GM21723 (cell line): ENCODE measurements around the gene ROCK1.
"Not testable (repeated sequence)": the region's sequence is repeated elsewhere in the genome, so short reads cannot be mapped to it uniquely, and the experiment has no call there.

Experiments
- ATAC-seq: cut with Tn5 transposase; IDR thresholded peaks from one replicate; pipeline ENCODE4 v1.9.1; 2021; ENCODE audit warnings: mild to moderate bottlenecking, moderate library complexity; ENCODE audit not compliant: unreplicated experiment

ROCK1 gene

GRCh38 chr18:21111346-21112139 is at the start of gene ROCK1:
Gene ROCK1, minus strand, starts transcription at chr18:21111813. Its CDS starts 903 bp downstream, at chr18:21110910.
- ATAC-seq, result peak; percentile 92

GRCh38 chr18:21155443-21155842 is 43.8 kb upstream of the ROCK1 start:
- no peak for ATAC-seq

- no peak for ATAC-seq
Measured at GRCh38 chr18:21146016-21146415, 34.4 kb upstream of the ROCK1 start.

- ATAC-seq, result no peak
Measured at GRCh38 chr18:21145371-21145770, 33.8 kb upstream of the ROCK1 start.

- ATAC-seq, result no peak
Measured at GRCh38 chr18:21141668-21142422, 30.2 kb upstream of the ROCK1 start.

GRCh38 chr18:21137719-21138488 is 26.3 kb upstream of the ROCK1 start:
- not testable (repeated sequence) for ATAC-seq

- ATAC-seq, result no peak
Measured at GRCh38 chr18:21134895-21135294, 23.3 kb upstream of the ROCK1 start.

GRCh38 chr18:21132398-21132918 is 20.8 kb upstream of the ROCK1 start:
- ATAC-seq, result no peak

- ATAC-seq, result no peak
Measured at GRCh38 chr18:21131698-21132227, 20.1 kb upstream of the ROCK1 start.

- ATAC-seq, result no peak
Measured at GRCh38 chr18:21129566-21130216, 18.1 kb upstream of the ROCK1 start.

GRCh38 chr18:21123290-21123926 is 11.8 kb upstream of the ROCK1 start:
- no peak for ATAC-seq

GRCh38 chr18:21118806-21119205 is 7.2 kb upstream of the ROCK1 start:
- ATAC-seq, result no peak

GRCh38 chr18:21117409-21118131 is 6.0 kb upstream of the ROCK1 start:
- ATAC-seq, result no peak

GRCh38 chr18:21115519-21116411 is 4.2 kb upstream of the ROCK1 start:
- ATAC-seq, result no peak

- ATAC-seq, result no peak
Measured at GRCh38 chr18:21112543-21113105, 1.0 kb upstream of the ROCK1 start.

- peak; percentile 33 for ATAC-seq
Measured at GRCh38 chr18:21112140-21112473, 494 bp upstream of the ROCK1 start.

GRCh38 chr18:21110713-21111345 is 784 bp downstream of the ROCK1 start:
- peak; percentile 27 for ATAC-seq
